BE2C (cell line): ENCODE data around the gene KAT7.

Source experiments
- DNase-seq: peaks from one replicate; pipeline ENCODE4 v3.0.0-alpha.2; 2020
- H3K27me3 ChIP-seq: fragments of 250-450 bp; sonication (Bioruptor Pico); 2 replicates; pipeline ENCODE4 v1.5.1; 2020; ENCODE audit warnings: mild to moderate bottlenecking
- H3K36me3 ChIP-seq: fragments of 250-450 bp; sonication (Bioruptor Pico); 2 replicates; pipeline ENCODE4 v1.5.1; 2020; ENCODE audit warnings: mild to moderate bottlenecking
- H3K4me1 ChIP-seq: fragments of 250-450 bp; sonication (Bioruptor Pico); 2 replicates; pipeline ENCODE4 v1.5.1; 2020
- H3K4me3 ChIP-seq: 2 replicates; pipeline ENCODE4 v1.5.1; 2011; ENCODE audit warnings: low read depth, low read length
- H3K9me3 ChIP-seq: fragments of 250-450 bp; sonication (Bioruptor Pico); 2 replicates; pipeline ENCODE4 v1.5.1; 2020
- TF ChIP-seq, protein P1 (sequence below): IDR thresholded peaks from 2 replicates; pipeline ENCODE4 v1.5.1; 2012; ENCODE audit warnings: mild to moderate bottlenecking, low read depth, low read length

Gene KAT7

DNA sequence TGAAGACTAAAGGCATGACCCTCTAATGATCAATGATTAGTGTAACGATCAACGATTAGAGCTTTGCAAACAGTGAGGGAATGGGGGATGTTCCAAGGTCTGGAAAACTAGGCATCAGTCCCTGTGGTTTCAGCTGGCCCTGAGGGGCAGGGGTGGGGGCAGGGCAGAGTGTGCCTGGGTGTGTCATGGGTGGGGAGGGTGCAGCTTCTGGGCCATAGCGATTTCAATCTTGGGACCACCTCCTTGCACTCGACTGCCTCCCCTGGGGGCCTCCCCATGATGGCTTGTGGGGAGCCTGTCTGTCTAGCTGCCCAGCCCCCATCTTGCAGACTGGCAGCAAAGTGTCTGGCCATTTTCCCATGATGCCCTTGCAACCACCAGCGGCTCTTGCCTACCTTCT lies 51.0 kb downstream of the KAT7 start:
- TF ChIP-seq, protein P1, sequence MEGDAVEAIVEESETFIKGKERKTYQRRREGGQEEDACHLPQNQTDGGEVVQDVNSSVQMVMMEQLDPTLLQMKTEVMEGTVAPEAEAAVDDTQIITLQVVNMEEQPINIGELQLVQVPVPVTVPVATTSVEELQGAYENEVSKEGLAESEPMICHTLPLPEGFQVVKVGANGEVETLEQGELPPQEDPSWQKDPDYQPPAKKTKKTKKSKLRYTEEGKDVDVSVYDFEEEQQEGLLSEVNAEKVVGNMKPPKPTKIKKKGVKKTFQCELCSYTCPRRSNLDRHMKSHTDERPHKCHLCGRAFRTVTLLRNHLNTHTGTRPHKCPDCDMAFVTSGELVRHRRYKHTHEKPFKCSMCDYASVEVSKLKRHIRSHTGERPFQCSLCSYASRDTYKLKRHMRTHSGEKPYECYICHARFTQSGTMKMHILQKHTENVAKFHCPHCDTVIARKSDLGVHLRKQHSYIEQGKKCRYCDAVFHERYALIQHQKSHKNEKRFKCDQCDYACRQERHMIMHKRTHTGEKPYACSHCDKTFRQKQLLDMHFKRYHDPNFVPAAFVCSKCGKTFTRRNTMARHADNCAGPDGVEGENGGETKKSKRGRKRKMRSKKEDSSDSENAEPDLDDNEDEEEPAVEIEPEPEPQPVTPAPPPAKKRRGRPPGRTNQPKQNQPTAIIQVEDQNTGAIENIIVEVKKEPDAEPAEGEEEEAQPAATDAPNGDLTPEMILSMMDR = no peak
- H3K9me3 ChIP-seq = no peaks in the 10 kb centered on the region
- no peak for DNase-seq
- H3K4me1 ChIP-seq = no peaks in the 10 kb centered on the region
- peaks cover 3% of the 10 kb centered on the region; the same call in 1 of the 2 replicates for H3K36me3 ChIP-seq
- no peaks in the 10 kb centered on the region for H3K27me3 ChIP-seq
- H3K4me3 ChIP-seq = no peak overlapping the region

DNA sequence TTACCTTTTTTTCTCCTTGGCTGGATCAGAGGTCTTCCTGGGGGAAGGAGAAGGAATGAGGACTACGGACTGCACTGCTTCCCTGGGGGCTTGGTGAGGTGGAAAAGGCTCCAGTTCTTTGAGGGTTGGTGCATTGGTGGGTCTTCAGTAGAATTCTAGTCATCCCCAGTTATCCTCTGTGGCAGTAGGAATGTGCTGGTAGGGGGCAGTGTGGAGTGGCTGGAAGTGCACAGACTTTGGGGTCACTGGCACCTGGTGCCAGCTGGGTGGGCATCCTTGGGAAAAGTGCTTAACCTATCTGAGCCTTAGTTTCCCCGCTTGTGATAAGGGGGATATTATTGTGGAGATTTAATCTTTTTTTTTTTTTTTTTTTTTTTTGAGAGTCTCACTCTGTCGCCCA lies 53.1 kb downstream of the KAT7 start:
- no peaks in the 10 kb centered on the region for H3K27me3 ChIP-seq
- TF ChIP-seq, protein P1 = peak; percentile 30

DNA sequence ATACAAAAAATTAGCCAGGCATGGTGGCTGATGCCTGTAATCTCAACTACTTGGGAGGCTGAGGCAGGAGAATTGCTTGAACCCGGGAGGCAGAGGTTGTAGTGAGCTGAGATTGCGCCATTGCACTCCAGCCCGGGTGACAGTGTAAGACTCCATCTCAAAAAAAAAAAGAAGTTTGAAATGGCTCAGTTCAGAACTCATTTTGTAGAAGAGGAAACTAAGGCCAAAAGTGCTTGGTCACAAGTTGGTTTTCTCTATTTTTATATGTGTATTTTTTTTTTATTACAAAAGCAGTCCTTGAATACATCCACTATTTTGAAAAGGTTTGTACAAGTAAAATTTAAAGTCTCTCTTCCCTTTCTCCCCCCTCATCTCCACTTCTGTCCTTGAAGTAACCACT lies 53.9 kb downstream of the KAT7 start:
- no peaks in the 10 kb centered on the region for H3K36me3 ChIP-seq
- no peak overlapping the region for H3K4me3 ChIP-seq
- DNase-seq = no peak
- H3K27me3 ChIP-seq = no peaks in the 10 kb centered on the region
- no peaks in the 10 kb centered on the region for H3K9me3 ChIP-seq
- TF ChIP-seq, protein P1 = no peak
- no peaks in the 10 kb centered on the region for H3K4me1 ChIP-seq

More for the DNA sequence above, 53.1 kb downstream of the KAT7 start:
- Histone ChIP-seq H3K9me3 (no peaks in the 10 kb centered on the region), H3K36me3 (no peaks in the 10 kb centered on the region), H3K4me1 (no peaks in the 10 kb centered on the region), H3K4me3 (no peak overlapping the region)
- no peak for DNase-seq

DNA sequence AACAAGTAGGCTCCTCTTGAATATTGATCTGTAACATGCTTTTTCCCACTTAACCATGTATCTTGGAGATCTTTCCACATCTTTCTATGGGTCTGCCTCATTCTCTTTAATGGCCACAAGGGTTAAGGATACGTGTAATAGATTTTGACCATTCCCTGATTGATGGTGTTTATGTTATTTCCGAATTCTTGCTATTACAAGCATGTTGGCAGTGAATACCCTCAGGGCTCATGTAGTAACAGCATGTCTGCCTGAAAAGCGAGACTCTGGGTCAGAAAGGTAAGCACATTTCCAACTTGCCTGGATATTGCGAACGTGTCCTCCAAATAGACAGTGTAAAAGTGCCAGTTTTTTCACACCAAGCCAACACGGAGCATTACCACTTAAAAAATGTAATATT lies 54.4 kb downstream of the KAT7 start:
- Histone ChIP-seq H3K4me3 (no peak overlapping the region), H3K4me1 (no peaks in the 10 kb centered on the region), H3K27me3 (no peaks in the 10 kb centered on the region), H3K9me3 (no peaks in the 10 kb centered on the region), H3K36me3 (no peaks in the 10 kb centered on the region)
- no peak for DNase-seq
- TF ChIP-seq, protein P1 = no peak

DNA sequence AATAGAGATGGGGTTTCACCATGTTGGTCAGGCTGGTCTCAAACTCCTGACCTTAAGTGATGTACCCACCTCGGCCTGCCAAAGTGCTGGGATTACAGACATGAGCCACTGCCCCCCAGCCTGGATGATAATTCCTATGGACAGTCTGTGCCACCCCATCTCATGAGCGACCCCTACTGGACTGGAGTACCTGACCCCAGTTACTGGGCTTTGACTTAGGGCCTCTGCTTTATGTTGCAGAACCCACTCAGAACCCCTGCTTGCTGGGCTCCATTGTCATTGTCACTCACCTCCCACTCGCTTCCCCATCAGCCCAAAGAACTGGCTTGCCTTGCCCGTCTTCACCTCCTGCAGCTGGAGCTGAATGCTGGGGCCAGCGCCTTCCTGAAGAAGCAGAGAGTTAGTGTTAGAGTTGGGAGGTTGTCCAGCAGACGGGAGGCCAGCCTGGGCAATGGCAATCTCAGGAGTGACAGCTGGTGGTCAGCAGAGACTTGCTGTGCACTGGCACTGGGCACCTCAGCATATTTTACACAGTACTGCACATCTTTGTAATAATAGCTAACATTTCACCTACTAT lies 55.4 kb downstream of the KAT7 start:
- TF ChIP-seq, protein P1 = peak; percentile 43
- H3K4me1 ChIP-seq = no peaks in the 10 kb centered on the region
- H3K9me3 ChIP-seq = no peaks in the 10 kb centered on the region
- no peaks in the 10 kb centered on the region for H3K36me3 ChIP-seq
- H3K4me3 ChIP-seq = no peak overlapping the region
- no peak for DNase-seq
- no peaks in the 10 kb centered on the region for H3K27me3 ChIP-seq

DNA sequence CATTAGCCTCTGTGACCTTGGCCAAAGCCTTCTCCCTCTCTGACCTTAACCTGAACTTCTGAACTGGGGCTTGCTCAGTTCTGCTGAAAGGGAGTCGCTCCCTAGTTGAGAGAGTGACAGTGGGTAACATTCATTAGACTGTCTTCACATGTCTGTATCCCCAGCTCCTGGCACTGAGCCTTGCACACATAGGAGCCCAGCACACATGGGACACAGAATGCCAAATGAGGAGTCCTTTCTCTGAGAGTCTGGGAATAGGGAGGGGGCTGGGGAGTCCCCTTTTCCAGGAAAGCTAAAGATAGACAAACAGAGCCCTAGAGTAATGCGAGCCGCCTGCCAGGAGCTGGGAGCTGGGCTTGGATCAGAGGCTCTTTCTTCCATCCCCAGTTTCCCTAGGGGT lies 56.8 kb downstream of the KAT7 start:
- Histone ChIP-seq H3K9me3 (no peaks in the 10 kb centered on the region), H3K36me3 (no peaks in the 10 kb centered on the region), H3K4me3 (no peak overlapping the region), H3K4me1 (no peaks in the 10 kb centered on the region), H3K27me3 (peaks cover 12% of the 10 kb centered on the region)
- TF ChIP-seq, protein P1 = no peak
- no peak for DNase-seq
